Progenitor cell of endocrine pancreas (in vitro differentiated cells): ENCODE data around the gene OMP. TPM values are rescaled to one million over a fixed set of nuclear protein-coding genes. Genes with fewer than 3 reads are reported as not detected.

Experiments
- DNase-seq: peaks from one replicate; pipeline ENCODE4 v3.0.0; 2021; ENCODE audit warnings: low spot score; ENCODE audit not compliant: unreplicated experiment
- H3K27ac Mint-ChIP-seq: 2 replicates; pipeline ENCODE4 v1.8.0; 2021; ENCODE audit warnings: mild to moderate bottlenecking, moderate library complexity, mixed read lengths
- H3K27me3 Mint-ChIP-seq: 2 replicates; pipeline ENCODE4 v1.8.0; 2021; ENCODE audit warnings: mixed read lengths
- H3K36me3 Mint-ChIP-seq: 2 replicates; pipeline ENCODE4 v1.8.0; 2022; ENCODE audit warnings: mixed read lengths; ENCODE audit not compliant: insufficient read depth
- H3K4me1 Mint-ChIP-seq: 2 replicates; pipeline ENCODE4 v1.8.0; 2021; ENCODE audit warnings: low read depth, mixed read lengths
- H3K4me3 Mint-ChIP-seq: 2 replicates; pipeline ENCODE4 v1.8.0; 2021; ENCODE audit warnings: low read depth, mild to moderate bottlenecking, moderate library complexity, mixed read lengths
- H3K9me3 Mint-ChIP-seq: 2 replicates; pipeline ENCODE4 v1.8.0; 2021; ENCODE audit warnings: low read depth, mixed read lengths
- total RNA-seq: library from RNA; stranded (reverse); gene quantifications from 2 replicates; pipeline ENCODE4 v1.2.1, GENCODE V29; 2021
- TF ChIP-seq, protein P1 (sequence below): fragments of 200-600 bp; sonication (generic); IDR thresholded peaks from one replicate; pipeline ENCODE4 v1.5.0; 2021; ENCODE audit warnings: antibody characterized with exemption, mild to moderate bottlenecking; ENCODE audit not compliant: unreplicated experiment

Gene OMP
- total RNA-seq, 1 donor from 2014 or later: not detected

DNA sequence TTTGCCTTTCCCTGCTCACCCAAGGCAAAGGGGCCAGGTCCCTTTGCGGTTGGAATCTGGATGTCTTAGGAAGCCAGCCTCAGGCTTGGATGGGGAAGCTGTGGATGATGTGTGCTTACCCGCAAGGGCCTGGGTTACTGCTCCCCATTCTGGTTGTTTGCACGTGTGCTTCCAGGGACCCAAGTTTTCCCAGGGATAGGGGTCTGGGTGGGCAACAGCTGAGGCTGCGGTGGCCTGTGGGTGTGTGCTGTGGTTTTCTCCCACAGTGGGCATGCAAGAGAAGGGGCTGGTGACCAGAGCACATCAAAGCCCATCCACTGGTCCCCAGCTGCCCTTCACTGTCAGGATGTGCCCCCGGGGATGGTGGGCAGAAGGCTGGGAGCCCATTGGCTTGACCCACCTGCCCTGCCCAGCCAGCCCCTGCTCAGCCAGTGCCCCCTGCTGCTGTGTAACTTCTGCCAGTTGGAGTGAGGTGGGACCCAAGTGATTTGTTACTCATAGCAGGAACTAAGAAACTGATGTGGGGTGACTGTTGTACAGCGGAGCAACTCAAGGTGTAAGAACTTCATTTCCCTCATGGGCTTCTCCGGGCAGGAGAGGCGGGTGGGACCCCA lies 32.6 kb upstream of the OMP start:
- no peak overlapping the region for H3K27ac Mint-ChIP-seq
- DNase-seq: no peak
- H3K36me3 Mint-ChIP-seq: no peaks in the 10 kb centered on the region
- H3K4me3 Mint-ChIP-seq: no peak overlapping the region
- H3K9me3 Mint-ChIP-seq: no peaks in the 10 kb centered on the region
- TF ChIP-seq, protein P1, sequence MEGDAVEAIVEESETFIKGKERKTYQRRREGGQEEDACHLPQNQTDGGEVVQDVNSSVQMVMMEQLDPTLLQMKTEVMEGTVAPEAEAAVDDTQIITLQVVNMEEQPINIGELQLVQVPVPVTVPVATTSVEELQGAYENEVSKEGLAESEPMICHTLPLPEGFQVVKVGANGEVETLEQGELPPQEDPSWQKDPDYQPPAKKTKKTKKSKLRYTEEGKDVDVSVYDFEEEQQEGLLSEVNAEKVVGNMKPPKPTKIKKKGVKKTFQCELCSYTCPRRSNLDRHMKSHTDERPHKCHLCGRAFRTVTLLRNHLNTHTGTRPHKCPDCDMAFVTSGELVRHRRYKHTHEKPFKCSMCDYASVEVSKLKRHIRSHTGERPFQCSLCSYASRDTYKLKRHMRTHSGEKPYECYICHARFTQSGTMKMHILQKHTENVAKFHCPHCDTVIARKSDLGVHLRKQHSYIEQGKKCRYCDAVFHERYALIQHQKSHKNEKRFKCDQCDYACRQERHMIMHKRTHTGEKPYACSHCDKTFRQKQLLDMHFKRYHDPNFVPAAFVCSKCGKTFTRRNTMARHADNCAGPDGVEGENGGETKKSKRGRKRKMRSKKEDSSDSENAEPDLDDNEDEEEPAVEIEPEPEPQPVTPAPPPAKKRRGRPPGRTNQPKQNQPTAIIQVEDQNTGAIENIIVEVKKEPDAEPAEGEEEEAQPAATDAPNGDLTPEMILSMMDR: no peak
- peaks cover 8% of the 10 kb centered on the region for H3K4me1 Mint-ChIP-seq
- peaks cover 19% of the 10 kb centered on the region for H3K27me3 Mint-ChIP-seq

DNA sequence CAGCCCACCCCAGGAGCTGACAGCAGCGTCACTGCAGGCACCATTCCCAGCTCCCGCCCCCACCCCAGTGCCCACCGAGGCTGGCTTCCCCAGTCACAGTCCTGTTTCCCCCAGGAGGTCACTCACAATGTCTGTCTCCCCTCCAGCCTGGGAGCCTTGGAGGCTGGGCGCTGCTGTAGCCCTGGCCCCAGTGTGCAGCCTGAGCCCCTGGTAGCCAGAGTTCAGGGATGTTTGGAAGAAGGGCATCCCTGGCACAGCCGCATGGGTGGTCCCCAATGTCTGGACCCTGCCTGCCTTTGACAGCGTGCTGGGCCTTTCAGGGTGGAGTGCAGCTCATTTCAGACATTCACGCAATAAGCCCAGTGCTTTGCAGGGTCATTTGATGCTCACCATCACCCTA lies 31.6 kb upstream of the OMP start:
- no peak overlapping the region for H3K4me3 Mint-ChIP-seq
- H3K27ac Mint-ChIP-seq: no peak overlapping the region
- TF ChIP-seq, protein P1: no peak

DNA sequence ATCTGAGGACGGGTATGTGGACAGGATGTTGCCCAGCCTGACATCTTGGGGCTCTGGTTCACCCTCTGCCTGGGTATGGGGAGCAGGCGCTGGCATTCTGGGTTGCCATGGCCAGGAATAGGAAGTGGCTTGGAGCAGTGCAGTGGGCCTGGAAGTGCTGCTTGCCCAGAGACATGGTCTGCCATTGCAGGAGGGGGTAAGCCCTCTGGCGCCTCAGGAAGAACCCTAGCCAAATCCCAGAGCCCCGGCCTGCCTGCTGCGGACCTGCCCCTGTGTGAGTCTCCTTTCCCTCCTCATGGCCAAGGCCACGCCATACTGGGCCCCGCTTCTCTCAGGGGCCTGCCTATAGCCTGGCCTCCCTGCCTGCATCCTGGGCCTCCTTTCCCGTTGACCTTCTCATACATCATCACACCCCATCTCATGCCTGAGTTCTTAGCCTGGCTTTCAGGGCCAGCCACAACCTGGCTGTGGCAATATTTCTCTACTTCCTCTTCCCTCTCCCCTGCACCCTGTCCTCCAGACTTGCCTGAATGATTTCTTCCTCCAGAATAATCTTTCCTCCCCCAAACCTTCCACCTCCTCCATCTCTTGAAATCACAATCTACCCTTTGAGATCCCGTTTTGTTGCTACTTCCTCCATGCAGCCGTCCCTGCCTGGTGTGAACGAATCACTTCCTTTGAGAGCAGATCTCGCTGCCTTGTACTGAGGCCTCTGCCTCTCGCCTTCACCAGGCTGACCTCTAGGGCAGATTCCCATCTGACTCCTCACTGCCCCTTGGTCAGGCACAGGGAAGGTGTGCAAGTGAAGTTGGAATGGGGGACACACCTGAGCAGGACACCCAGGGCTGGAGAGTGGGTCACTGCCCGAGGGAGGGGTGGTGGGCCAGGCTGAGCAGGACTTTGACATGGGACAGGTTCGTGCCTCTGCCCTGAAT lies 30.7 kb upstream of the OMP start:
- DNase-seq: no peak
- Mint-ChIP-seq H3K4me3 (no peak overlapping the region), H3K4me1 (peaks cover 8% of the 10 kb centered on the region), H3K27ac (peak overlapping the region; percentile 71), H3K9me3 (no peaks in the 10 kb centered on the region), H3K27me3 (peaks cover 17% of the 10 kb centered on the region), H3K36me3 (no peaks in the 10 kb centered on the region)
- TF ChIP-seq, protein P1: no peak

More for the DNA sequence above, 31.6 kb upstream of the OMP start:
- H3K36me3 Mint-ChIP-seq: no peaks in the 10 kb centered on the region
- H3K9me3 Mint-ChIP-seq: no peaks in the 10 kb centered on the region
- DNase-seq: no peak
- peaks cover 5% of the 10 kb centered on the region for H3K4me1 Mint-ChIP-seq
- H3K27me3 Mint-ChIP-seq: peaks cover 17% of the 10 kb centered on the region

DNA sequence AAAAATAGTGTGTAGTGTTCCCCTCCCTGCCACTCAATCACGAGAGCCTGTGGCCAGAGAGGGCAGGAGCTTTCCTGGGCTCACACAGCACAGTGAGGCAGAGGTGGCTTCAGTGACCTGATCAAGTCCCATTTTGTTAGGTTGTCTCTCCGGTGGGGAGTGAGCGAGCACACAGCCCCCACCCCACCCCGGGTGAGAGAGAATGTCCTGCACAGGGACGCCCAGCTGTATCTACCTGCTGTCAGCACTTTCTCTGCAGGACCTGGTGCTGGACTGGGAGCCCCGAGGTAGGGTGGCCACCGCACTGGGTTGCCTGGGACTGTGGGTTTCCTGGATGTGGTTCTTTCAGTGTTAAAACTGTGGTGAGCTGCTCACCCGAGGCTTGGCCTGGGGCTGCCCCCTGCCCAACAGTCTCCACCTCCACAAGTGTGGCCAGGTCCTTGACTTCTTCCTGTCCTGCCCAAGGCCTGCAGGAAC lies 29.8 kb upstream of the OMP start:
- Mint-ChIP-seq H3K9me3 (peaks cover under 1% of the 10 kb centered on the region), H3K4me1 (peaks cover 4% of the 10 kb centered on the region), H3K27me3 (peaks cover 15% of the 10 kb centered on the region), H3K27ac (no peak overlapping the region), H3K4me3 (no peak overlapping the region), H3K36me3 (peaks cover under 1% of the 10 kb centered on the region)
- no peak for DNase-seq
- TF ChIP-seq, protein P1: no peak

DNA sequence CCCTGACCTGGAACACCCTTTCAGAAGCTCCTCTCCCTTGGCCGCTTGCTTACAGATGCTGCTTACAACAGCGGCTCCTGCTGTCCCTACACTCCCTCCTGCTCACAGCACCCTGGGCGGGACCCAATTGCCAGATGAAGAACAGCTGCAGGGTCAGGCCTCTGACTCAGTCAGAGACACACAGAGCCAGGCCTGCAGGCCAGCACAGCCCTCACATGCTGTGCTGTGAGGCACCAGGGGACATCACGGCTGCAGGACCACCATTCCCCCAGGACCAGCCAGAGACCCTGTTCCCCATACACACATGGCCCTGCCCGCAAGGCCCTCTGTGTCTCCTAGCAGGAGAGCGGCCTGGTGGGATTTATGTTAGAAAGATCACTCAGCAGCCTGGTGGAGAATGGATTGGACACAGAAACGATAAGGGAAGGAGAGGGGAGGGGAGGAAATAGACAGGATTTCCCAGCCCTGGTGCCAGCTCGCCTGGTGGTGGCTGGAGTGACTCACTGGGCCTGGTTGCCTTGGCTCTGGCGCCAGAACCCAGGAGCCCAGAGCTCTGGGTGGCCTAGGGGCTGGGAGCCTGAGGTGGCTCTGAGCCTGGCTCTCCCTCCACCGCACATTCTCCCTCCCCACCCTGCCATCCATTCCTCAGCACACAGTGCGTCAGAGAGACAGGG lies 29.2 kb upstream of the OMP start:
- Mint-ChIP-seq H3K9me3 (peaks cover 7% of the 10 kb centered on the region), H3K4me1 (peaks cover 4% of the 10 kb centered on the region), H3K4me3 (no peak overlapping the region), H3K36me3 (peaks cover 3% of the 10 kb centered on the region), H3K27ac (peak overlapping the region; percentile 81), H3K27me3 (peaks cover 11% of the 10 kb centered on the region)
- TF ChIP-seq, protein P1: no peak
- DNase-seq: no peak
